DOHH2 (cell line): Measurements from ENCODE around the gene LMBRD2.
"Not testable (repeated sequence)": the region's sequence is repeated elsewhere in the genome, so short reads cannot be mapped to it uniquely, and the experiment has no call there.

Experiments
- H3F3A ChIP-seq: fragments of 200-600 bp; sonication (generic), shearing (Covaris generic); 2 replicates; pipeline ENCODE4 v1.6.0; 2016; ENCODE audit warnings: antibody characterized with exemption, mild to moderate bottlenecking; ENCODE audit not compliant: control insufficient read depth, insufficient read depth
- H3K27ac ChIP-seq: fragments of 200-600 bp; sonication (generic); 2 replicates; pipeline ENCODE4 v1.5.1; 2014; ENCODE audit warnings: low read depth, mild to moderate bottlenecking, low read length, moderate library complexity
- H3K27me3 ChIP-seq: fragments of 200-600 bp; sonication (generic); 2 replicates; pipeline ENCODE4 v1.6.1; 2014; ENCODE audit warnings: mild to moderate bottlenecking, low read length, mixed read lengths; ENCODE audit not compliant: control insufficient read depth
- H3K36me3 ChIP-seq: fragments of 200-600 bp; sonication (generic); 2 replicates; pipeline ENCODE4 v1.6.1; 2014; ENCODE audit warnings: mild to moderate bottlenecking, low read length, moderate library complexity, mixed read lengths; ENCODE audit not compliant: control insufficient read depth
- H3K4me1 ChIP-seq: fragments of 200-600 bp; sonication (generic); 2 replicates; pipeline ENCODE4 v1.6.1; 2014; ENCODE audit warnings: mild to moderate bottlenecking, low read length, mixed read lengths; ENCODE audit not compliant: control insufficient read depth
- H3K4me2 ChIP-seq: fragments of 200-600 bp; sonication (generic); 2 replicates; pipeline ENCODE4 v1.6.0; 2014; ENCODE audit warnings: mild to moderate bottlenecking, low read length, moderate library complexity
- H3K4me3 ChIP-seq: fragments of 200-600 bp; sonication (generic); 2 replicates; pipeline ENCODE4 v1.5.1; 2014; ENCODE audit warnings: mild to moderate bottlenecking, low read length, mixed read lengths
- H3K79me2 ChIP-seq: fragments of 200-600 bp; sonication (generic); 2 replicates; pipeline ENCODE4 v1.6.1; 2014; ENCODE audit warnings: mild to moderate bottlenecking, low read length, mixed read lengths; ENCODE audit not compliant: control insufficient read depth
- H3K9me2 ChIP-seq: fragments of 200-600 bp; sonication (generic); replicated peaks from 2 replicates; pipeline ENCODE4 v1.6.1; 2014; ENCODE audit warnings: mild to moderate bottlenecking, low read length, mixed read lengths; ENCODE audit not compliant: control insufficient read depth
- H3K9me3 ChIP-seq: fragments of 200-600 bp; sonication (generic); 2 replicates; pipeline ENCODE4 v1.6.1; 2014; ENCODE audit warnings: antibody characterized with exemption, low read length, mixed read lengths; ENCODE audit not compliant: control insufficient read depth, insufficient read depth
- H4K20me1 ChIP-seq: fragments of 200-600 bp; sonication (generic); 2 replicates; pipeline ENCODE4 v1.6.0; 2014; ENCODE audit warnings: low read depth, mild to moderate bottlenecking, antibody characterized with exemption, low read length, moderate library complexity; ENCODE audit not compliant: control insufficient read depth, insufficient read depth
- EZH2phosphoT487 ChIP-seq: fragments of 200-600 bp; sonication (generic); IDR thresholded peaks from 2 replicates; pipeline ENCODE4 v1.6.1; 2017; ENCODE audit warnings: borderline replicate concordance, mild to moderate bottlenecking, antibody characterized with exemption, low read length, moderate library complexity, mixed read lengths
- TF ChIP-seq, protein P1 (sequence below): fragments of 200-600 bp; sonication (generic); IDR thresholded peaks from one replicate; pipeline ENCODE4 v1.5.1; 2014; ENCODE audit warnings: antibody characterized with exemption, mild to moderate bottlenecking, low read depth, low read length; ENCODE audit not compliant: poor library complexity, severe bottlenecking

Gene LMBRD2

DNA sequence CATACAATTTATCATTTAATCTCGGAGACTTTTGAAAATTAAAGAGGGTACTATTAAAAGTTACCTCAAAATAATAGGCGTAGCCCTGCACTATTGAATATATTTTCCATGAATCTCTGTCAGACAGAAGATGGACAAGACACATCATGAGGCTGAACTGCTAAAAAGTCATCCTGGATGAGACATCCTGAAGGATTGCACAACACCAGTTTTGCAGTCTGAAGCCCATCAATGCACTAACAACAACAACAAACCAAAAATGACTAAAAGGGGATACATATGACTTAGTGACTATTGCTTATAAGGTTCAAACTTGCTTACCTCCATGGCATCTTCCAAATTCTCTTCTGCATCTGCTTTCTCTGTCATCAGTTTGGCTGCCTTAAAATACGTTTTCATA is 15.7 kb downstream of the LMBRD2 start:
- no peaks in the 10 kb centered on the region for H3K27me3 ChIP-seq
- H3K4me2 ChIP-seq, result no peak overlapping the region
- no peak overlapping the region for H3K27ac ChIP-seq
- H3K36me3 ChIP-seq, result peaks cover 40% of the 10 kb centered on the region
- H3K79me2 ChIP-seq, result no peaks in the 10 kb centered on the region
- no peaks in the 10 kb centered on the region for H3F3A ChIP-seq
- peaks cover 21% of the 10 kb centered on the region; the same call in 1 of the 2 replicates for H3K9me3 ChIP-seq
- TF ChIP-seq, protein P1, sequence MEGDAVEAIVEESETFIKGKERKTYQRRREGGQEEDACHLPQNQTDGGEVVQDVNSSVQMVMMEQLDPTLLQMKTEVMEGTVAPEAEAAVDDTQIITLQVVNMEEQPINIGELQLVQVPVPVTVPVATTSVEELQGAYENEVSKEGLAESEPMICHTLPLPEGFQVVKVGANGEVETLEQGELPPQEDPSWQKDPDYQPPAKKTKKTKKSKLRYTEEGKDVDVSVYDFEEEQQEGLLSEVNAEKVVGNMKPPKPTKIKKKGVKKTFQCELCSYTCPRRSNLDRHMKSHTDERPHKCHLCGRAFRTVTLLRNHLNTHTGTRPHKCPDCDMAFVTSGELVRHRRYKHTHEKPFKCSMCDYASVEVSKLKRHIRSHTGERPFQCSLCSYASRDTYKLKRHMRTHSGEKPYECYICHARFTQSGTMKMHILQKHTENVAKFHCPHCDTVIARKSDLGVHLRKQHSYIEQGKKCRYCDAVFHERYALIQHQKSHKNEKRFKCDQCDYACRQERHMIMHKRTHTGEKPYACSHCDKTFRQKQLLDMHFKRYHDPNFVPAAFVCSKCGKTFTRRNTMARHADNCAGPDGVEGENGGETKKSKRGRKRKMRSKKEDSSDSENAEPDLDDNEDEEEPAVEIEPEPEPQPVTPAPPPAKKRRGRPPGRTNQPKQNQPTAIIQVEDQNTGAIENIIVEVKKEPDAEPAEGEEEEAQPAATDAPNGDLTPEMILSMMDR, result no peak
- TF ChIP-seq EZH2phosphoT487, result no peak
- no peak overlapping the region for H3K4me3 ChIP-seq
- H4K20me1 ChIP-seq, result no peaks in the 10 kb centered on the region
- H3K4me1 ChIP-seq, result no peaks in the 10 kb centered on the region
- no peaks in the 10 kb centered on the region for H3K9me2 ChIP-seq

GRCh38 chr5:36133009-36133408 is 18.7 kb downstream of the LMBRD2 start:
- H4K20me1 ChIP-seq, H3K27me3 ChIP-seq, H3K4me3 ChIP-seq, H3K79me2 ChIP-seq, H3K9me3 ChIP-seq, H3F3A ChIP-seq, H3K4me1 ChIP-seq, H3K9me2 ChIP-seq, H3K27ac ChIP-seq, H3K4me2 ChIP-seq: not testable (repeated sequence)
- peaks cover 31% of the 10 kb centered on the region for H3K36me3 ChIP-seq

GRCh38 chr5:36129666-36130065 is 22.0 kb downstream of the LMBRD2 start:
- not testable (repeated sequence) for H4K20me1 ChIP-seq, H3K27ac ChIP-seq, H3K79me2 ChIP-seq, H3F3A ChIP-seq, H3K9me2 ChIP-seq, H3K4me3 ChIP-seq, H3K4me1 ChIP-seq, H3K4me2 ChIP-seq, H3K9me3 ChIP-seq, H3K27me3 ChIP-seq
- H3K36me3 ChIP-seq, result peaks cover 24% of the 10 kb centered on the region

DNA sequence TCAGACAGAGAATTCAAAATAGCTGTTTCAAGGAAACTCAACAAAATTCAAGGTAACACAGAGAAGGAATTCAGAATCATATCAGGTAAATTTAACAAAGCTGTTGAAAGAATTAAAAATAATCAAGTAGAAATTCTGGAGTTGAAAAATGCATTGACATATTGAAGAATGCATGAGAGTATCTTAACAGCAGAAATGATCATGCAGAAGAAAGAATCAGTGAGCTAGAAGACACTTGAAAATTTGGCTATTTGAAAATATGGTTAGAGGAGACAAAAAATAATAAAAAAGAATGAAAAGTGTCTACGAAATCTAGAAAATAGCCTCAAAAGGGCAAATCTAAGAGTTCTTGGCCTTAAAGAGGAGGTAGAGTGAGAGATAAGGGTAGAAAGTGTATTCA is 22.9 kb downstream of the LMBRD2 start:
- Histone ChIP-seq H3K9me3 (no peaks in the 10 kb centered on the region), H3K79me2 (no peaks in the 10 kb centered on the region), H3K4me3 (no peak overlapping the region), H3K36me3 (peaks cover 24% of the 10 kb centered on the region), H3K9me2 (no peaks in the 10 kb centered on the region), H3F3A (no peaks in the 10 kb centered on the region), H3K4me1 (no peaks in the 10 kb centered on the region), H3K27ac (no peak overlapping the region), H3K4me2 (no peak overlapping the region), H4K20me1 (no peaks in the 10 kb centered on the region), H3K27me3 (no peaks in the 10 kb centered on the region)
- TF ChIP-seq, protein P1, result no peak
- TF ChIP-seq EZH2phosphoT487, result no peak
